ENCODE results near the gene ZNF366.

DNA sequence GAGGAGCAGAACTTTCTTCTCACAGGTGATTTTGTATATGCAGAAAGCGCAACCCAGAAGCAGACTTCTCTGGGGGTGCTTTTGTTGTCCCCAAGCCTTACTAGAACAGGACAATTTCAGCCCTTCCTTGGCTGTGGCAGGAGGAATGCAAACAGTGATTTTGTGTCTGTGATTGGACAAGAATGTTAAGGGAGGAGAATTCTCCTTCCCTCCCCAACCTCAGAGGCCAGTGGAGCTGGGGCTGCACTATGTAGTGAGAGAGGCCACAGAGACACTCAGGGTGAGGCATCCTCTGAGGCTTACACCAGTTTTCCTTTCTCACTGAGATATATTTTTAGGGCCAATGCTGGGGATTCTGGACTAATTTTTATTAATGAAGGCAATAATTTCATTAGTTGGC is 58.8 kb downstream of the ZNF366 start:
- TF ChIP-seq, protein P1, sequence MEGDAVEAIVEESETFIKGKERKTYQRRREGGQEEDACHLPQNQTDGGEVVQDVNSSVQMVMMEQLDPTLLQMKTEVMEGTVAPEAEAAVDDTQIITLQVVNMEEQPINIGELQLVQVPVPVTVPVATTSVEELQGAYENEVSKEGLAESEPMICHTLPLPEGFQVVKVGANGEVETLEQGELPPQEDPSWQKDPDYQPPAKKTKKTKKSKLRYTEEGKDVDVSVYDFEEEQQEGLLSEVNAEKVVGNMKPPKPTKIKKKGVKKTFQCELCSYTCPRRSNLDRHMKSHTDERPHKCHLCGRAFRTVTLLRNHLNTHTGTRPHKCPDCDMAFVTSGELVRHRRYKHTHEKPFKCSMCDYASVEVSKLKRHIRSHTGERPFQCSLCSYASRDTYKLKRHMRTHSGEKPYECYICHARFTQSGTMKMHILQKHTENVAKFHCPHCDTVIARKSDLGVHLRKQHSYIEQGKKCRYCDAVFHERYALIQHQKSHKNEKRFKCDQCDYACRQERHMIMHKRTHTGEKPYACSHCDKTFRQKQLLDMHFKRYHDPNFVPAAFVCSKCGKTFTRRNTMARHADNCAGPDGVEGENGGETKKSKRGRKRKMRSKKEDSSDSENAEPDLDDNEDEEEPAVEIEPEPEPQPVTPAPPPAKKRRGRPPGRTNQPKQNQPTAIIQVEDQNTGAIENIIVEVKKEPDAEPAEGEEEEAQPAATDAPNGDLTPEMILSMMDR (IDR thresholded peaks at IDR 0.05) = no peak
- no peak for TF ChIP-seq POLR2A (IDR thresholded peaks at IDR 0.05)
